Transverse colon (tissue), 4 donors: ENCODE measurements around the gene BACH2. TPM values are rescaled to one million over a fixed set of nuclear protein-coding genes. Genes with fewer than 3 reads are reported as not detected.
A peak's percentile ranks its signal among the peaks of the same experiment; 100 is the strongest.

ENCODE experiments used
- DNase-seq: peaks from one replicate; pipeline ENCODE4 v3.0.0-alpha.2; 2019
- H3K27ac ChIP-seq, 4 donors: fragments of 200-600 bp; sonication (generic); 2 replicates each; pipeline ENCODE4 v1.5.1; 2016 to 2018; ENCODE audit warnings: inconsistent platforms in 4 of 4
- H3K27me3 ChIP-seq: fragments of 200-600 bp; sonication (generic); 2 replicates; pipeline ENCODE4 v1.5.1; 2017; ENCODE audit warnings: inconsistent platforms
- H3K36me3 ChIP-seq, 4 donors: fragments of 200-600 bp; sonication (generic); 2 replicates each; pipeline ENCODE4 v1.5.1; 2017 to 2019; ENCODE audit warnings: inconsistent platforms in 4 of 4
- H3K4me1 ChIP-seq, 4 donors: fragments of 200-600 bp; sonication (generic); 2 replicates each; pipeline ENCODE4 v1.5.1; 2017 to 2020; ENCODE audit warnings: inconsistent platforms in 4 of 4
- H3K4me3 ChIP-seq, 4 donors: fragments of 200-600 bp; sonication (generic); 1 replicate in 1 of 4; 2 replicates in 3 of 4; pipeline versions ENCODE4 v1.5.1 to v1.6.1; 2017 to 2019; ENCODE audit warnings: inconsistent platforms in 4 of 4
- H3K9me3 ChIP-seq, 2 donors: fragments of 200-600 bp; sonication (generic); 2 replicates each; pipeline ENCODE4 v1.5.1; 2017 to 2019; ENCODE audit warnings: inconsistent platforms in 2 of 2
- EP300 ChIP-seq: sonication (generic); formaldehyde crosslinking; IDR thresholded peaks from one replicate; pipeline ENCODE4 v1.6.1; 2017; ENCODE audit warnings: antibody characterized with exemption, low read depth
- POLR2A ChIP-seq: fragments of 450-650 bp; IDR thresholded peaks from one replicate; pipeline ENCODE4 v1.6.1; 2016; ENCODE audit warnings: antibody characterized with exemption, mild to moderate bottlenecking, moderate library complexity
- POLR2AphosphoS5 ChIP-seq, 3 donors: sonication (generic); formaldehyde crosslinking; IDR thresholded peaks; one replicate each; pipeline ENCODE4 v1.6.1; 2016; ENCODE audit warnings: antibody characterized with exemption in 3 of 3
- WGBS, 2 donors: methylation state at CpG; one replicate each; pipeline ENCODE4 v1.1.5; 2018; ENCODE audit warnings: low coverage in 1 of 2; 5-methylcytosine and 5-hydroxymethylcytosine counted together
- in situ Hi-C, 4 donors: fragments of 200-750 bp; cut with MboI; loops; one replicate each; pipeline versions ENCODE4 v1.15.0 to v1.15.1; 2017; ENCODE audit warnings: low sequenced_read_pairs in 3 of 4, low pct_ligation_motif_present in 1 of 4, low pct_unique_long_range_greater_than_20kb in 1 of 4
- intact Hi-C: fragments of 100-400 bp; cut with DNase I; formaldehyde crosslinking; loops from one replicate; pipeline ENCODE4 v1.15.1; 2023; ENCODE audit warnings: low total_unique reads
- total RNA-seq, 4 donors: library from RNA; depleted of rRNA; stranded (reverse); fragments of >200 nt; gene quantifications; one replicate each; pipeline ENCODE4 v1.1.0, GENCODE V29; 2016
- TF ChIP-seq, protein P1 (sequence below), 5 experiments: fragments of 200-600 bp in 3 of 5; fragments of 450-650 bp in 2 of 5; sonication (generic) in 3 of 5; IDR thresholded peaks; 1 replicate in 2 of 5; 2 replicates in 3 of 5; pipeline ENCODE4 v1.5.1; 2016 to 2017; ENCODE audit warnings: antibody characterized with exemption in 5 of 5, inconsistent platforms in 3 of 5, mild to moderate bottlenecking in 2 of 5, moderate library complexity in 1 of 5

BACH2 gene
- total RNA-seq, 4 donors from 2014 or later = 0.20 to 7.5 (median 2.4) TPM

DNA sequence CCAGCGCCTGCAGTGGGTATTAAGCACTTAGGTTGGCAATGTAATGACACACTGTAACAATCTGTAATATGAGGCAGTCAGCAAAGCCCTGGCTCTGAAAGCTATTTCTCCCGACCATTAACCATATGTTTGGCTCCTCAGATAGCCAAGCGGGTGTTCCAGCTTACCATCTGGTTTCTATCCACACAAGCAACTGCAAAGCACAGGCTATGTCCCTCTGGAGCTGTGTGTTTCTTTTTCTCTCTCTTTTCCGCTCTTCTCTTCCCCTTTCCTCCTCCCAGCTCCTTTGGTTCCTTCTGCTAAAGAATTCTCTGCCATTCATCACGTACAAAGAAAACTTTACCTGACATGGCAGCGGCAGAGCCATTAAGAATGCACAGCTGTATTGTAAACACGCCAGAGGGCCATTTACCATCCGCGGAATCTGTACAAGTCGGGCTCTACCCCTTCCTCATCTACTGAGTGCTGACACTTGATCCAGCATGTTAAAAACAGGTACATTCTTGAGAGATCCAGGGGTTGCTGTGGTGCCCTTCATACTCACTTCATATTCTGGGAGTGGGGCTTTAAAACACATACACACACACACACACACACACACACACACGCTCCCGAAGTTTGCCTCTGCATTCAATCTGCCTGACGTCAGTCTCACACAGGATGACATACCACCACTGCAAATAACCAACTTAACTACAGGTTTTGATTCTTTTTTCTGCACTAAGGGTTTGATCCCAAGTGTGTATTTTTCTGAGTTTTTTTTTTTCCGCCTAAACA is 77.2 kb downstream of the BACH2 start:
- in situ Hi-C loops (no loop called here), intact Hi-C loops (loop anchor here (5.0 kb wide), 1 partner anchor 78 kb away; the partner anchor contains the start of gene BACH2)
- DNase-seq = peak; percentile 20
- TF ChIP-seq, protein P1, sequence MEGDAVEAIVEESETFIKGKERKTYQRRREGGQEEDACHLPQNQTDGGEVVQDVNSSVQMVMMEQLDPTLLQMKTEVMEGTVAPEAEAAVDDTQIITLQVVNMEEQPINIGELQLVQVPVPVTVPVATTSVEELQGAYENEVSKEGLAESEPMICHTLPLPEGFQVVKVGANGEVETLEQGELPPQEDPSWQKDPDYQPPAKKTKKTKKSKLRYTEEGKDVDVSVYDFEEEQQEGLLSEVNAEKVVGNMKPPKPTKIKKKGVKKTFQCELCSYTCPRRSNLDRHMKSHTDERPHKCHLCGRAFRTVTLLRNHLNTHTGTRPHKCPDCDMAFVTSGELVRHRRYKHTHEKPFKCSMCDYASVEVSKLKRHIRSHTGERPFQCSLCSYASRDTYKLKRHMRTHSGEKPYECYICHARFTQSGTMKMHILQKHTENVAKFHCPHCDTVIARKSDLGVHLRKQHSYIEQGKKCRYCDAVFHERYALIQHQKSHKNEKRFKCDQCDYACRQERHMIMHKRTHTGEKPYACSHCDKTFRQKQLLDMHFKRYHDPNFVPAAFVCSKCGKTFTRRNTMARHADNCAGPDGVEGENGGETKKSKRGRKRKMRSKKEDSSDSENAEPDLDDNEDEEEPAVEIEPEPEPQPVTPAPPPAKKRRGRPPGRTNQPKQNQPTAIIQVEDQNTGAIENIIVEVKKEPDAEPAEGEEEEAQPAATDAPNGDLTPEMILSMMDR (IDR thresholded peaks at IDR 0.05) = no peak
- peak; percentile 72 to 82 (median 75) for TF ChIP-seq POLR2AphosphoS5 (IDR thresholded peaks at IDR 0.05)
- peak; percentile 49 for TF ChIP-seq EP300
- no peak for TF ChIP-seq POLR2A
- peaks cover 0 to 7% of the 10 kb centered on the region in 2 donors for H3K9me3 ChIP-seq
- peak overlapping the region; percentile 80 to 88 (median 85) for H3K27ac ChIP-seq
- H3K4me1 ChIP-seq = peaks cover 7 to 41% (median 22%) of the 10 kb centered on the region in 4 donors
- no peaks in the 10 kb centered on the region for H3K36me3 ChIP-seq
- 32 to 36% methylated on average over 11 to 14 of the region's 14 CpGs for WGBS, 2 donors
- peak overlapping the region in 3 of 4 donors; percentile 2 to 31 (median 4) for H3K4me3 ChIP-seq
- H3K27me3 ChIP-seq = no peaks in the 10 kb centered on the region

DNA sequence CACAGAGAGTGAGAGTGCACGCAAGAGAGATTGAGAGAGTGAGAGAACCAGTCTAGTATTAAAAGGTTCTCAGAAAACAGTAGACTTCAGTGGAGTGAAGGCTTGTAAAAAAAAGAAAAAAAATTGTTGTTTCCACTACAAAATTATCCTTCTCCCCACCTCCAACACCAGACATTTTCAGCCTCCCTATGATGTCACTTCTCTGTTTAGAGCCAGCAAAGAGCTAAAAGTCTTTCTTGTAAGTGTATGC is 77.8 kb downstream of the BACH2 start:
- WGBS, 2 donors = 8 to 27% methylated on average over 1 of the region's 1 CpG
- Histone ChIP-seq H3K36me3 (no peaks in the 10 kb centered on the region), H3K27me3 (no peaks in the 10 kb centered on the region), H3K4me1 (peaks cover 7 to 41% (median 22%) of the 10 kb centered on the region in 4 donors), H3K9me3 (peaks cover 0 to 7% of the 10 kb centered on the region in 2 donors), H3K4me3 (peak overlapping the region in 2 of 4 donors; percentile 2 to 31), H3K27ac (peak overlapping the region; percentile 80 to 88 (median 85))
- in situ Hi-C loops (no loop called here), intact Hi-C loops (loop anchor here (5.0 kb wide), 1 partner anchor 78 kb away; the partner anchor contains the start of gene BACH2)
- no peak for DNase-seq
- TF ChIP-seq EP300 (no peak), POLR2AphosphoS5 (IDR thresholded peaks at IDR 0.05) (no peak), POLR2A (no peak)
- TF ChIP-seq, protein P1 (IDR thresholded peaks at IDR 0.05) = no peak

- Histone ChIP-seq H3K27me3 (no peaks in the 10 kb centered on the region), H3K9me3 (no peaks in the 10 kb centered on the region), H3K4me3 (peak overlapping the region in 1 of 4 donors; percentile 31), H3K36me3 (no peaks in the 10 kb centered on the region), H3K4me1 (peaks cover 7 to 41% (median 22%) of the 10 kb centered on the region in 4 donors), H3K27ac (peak overlapping the region; percentile 80 to 88 (median 85))
- DNase-seq = no peak
- in situ Hi-C loops = no loop called here
- intact Hi-C loops = loop anchor here (5.0 kb wide), 1 partner anchor 80 kb away; the partner anchor contains the start of gene BACH2
- TF ChIP-seq, protein P1 (IDR thresholded peaks at IDR 0.05) = no peak
- TF ChIP-seq POLR2AphosphoS5 (IDR thresholded peaks at IDR 0.05) = no peak
- TF ChIP-seq POLR2A = no peak
- no peak for TF ChIP-seq EP300
- 57 to 60% methylated on average over 5 to 6 of the region's 6 CpGs for WGBS, 2 donors
These were observed 79.0 kb downstream of the BACH2 start for GRCh38 chr6:90217506-90218127.
